Measurements from ENCODE around the gene XRCC1.

GRCh38 chr19:43505186-43505456 lies 70.2 kb downstream of the XRCC1 start:
- TF ChIP-seq CTCF (IDR thresholded peaks at IDR 0.05 in 4 of 5, conservative IDR thresholded peaks at IDR 0.05 in 1 of 5) (no peak), POLR2A (IDR thresholded peaks at IDR 0.05) (no peak)
